Femur (tissue), 1 donor: Measurements from ENCODE around the gene SMARCD2.
"Not testable (repeated sequence)": the region's sequence is repeated elsewhere in the genome, so short reads cannot be mapped to it uniquely, and the experiment has no call there.

ENCODE experiments used
- DNase-seq: peaks from one replicate; pipeline ENCODE4 v3.0.0-alpha.2; 2017

Gene SMARCD2

GRCh38 chr17:63798572-63799106, 43.8 kb downstream of the SMARCD2 start:
- DNase-seq, result no peak

DNA sequence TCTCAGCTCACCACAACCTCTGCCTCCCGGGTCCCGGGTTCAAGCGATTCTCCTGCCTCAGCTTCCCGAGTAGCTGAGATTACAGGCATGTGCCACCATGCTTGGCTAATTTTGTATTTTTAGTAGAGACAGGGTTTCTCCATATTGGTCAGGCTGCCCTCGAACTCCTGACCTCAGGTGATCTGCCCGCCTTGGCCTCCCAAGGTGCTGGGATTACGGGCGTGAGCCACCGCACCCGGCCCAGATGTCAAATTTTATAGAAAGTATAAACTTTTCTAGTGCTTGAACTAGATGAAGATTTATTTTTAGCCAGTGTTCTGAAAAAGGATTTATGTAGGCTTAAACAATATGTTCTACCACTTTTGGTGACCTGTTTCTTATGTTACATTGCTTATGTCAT, 46.1 kb downstream of the SMARCD2 start:
- DNase-seq, result not testable (repeated sequence)

DNA sequence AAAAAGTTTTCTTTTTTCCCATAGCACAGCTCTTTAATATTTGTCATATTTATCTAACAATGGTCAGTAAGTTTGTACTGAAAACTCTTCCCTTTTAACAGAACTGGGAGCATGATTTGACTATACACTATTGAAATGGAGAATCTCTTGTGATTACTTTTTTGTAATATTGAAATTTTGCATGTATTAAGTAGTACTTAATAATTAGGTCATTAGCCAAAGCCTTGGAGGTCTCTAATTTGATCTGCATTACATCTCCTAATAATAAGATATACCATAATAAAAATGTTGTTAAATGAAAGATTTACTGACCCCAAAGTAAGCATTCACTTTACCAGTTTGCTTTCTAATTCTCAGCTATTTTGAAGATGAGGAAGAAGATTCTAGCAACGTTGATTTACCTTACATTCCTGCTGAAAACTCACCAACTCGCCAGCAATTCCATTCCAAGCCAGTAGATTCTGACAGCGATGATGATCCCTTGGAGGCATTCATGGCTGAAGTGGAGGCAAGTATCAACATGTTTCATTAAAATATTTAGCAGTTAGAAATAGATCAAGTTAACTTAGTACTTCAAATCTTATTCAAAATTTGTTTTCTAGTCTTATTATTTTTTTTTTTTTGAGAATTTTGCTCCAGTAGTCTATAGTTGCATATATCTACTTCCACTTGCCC, 50.3 kb downstream of the SMARCD2 start:
- DNase-seq, result no peak

DNA sequence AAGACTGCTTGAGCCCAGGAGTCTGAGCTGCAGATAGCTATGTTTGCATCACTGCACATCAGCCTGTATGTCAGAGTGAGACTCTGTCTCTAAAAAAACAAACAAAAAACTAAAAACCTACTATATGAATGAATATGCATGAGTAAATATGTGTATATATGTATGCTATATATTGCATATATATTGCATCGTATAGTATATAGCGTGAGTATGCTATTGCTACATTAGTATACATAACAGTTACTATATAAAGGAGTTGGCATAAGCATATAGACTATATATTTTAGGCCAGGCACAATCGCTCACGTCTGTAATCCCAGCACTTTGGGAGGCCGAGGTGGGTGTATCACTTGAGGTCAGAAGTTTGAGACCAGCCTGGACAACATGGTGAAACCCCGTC, 52.4 kb downstream of the SMARCD2 start:
- no peak for DNase-seq

DNA sequence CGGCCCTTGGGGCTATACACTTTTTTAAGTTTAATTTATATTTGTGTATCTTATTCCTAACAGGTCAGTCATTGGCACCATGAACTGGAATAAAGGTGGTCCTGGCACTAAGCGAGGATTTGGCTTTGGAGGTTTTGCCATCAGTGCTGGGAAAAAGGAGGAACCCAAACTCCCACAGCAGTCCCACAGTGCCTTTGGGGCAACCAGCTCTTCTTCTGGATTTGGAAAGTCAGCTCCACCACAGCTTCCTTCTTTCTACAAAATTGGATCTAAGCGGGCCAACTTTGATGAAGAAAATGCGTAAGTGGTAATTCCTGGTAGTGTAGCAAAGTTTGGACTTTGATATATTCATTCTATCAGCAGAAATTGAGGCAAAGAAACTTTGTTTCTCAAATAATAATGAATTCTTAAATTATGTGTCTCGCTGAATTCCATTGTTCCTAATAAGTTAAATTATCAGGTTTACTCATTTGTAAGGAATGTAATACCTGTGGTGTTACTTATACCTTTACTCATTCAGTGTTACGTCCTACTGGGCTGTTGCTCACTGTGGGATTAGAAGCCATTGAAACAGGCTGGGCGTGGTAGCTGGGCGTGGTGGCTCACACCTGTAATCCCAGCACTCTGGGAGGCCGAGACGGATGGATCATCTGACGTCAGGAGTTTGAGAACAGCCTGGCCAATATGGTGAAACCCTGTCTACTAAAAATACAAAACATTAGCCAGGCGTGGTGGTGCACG, 55.3 kb downstream of the SMARCD2 start:
- no peak for DNase-seq

- no peak for DNase-seq
Measured at GRCh38 chr17:63786117-63786516, 56.4 kb downstream of the SMARCD2 start.

DNA sequence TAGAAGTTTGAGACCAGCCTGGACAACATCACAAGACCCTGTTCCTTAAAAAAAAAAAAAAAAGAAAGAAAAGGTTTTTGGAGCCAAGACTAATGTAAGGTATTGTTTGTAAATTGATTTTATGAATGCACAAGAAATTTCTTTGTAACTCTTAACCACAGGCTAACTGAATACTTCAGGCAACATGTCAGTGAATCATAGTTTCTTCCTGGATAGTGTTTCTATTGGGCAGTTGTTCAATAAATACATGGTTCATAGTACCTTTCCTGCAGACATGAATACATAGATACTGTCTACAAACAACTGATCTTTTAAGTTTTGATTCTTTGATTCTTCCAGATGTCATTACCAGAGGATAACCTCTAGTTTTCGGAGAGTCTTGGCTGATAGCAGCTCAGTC, 56.9 kb downstream of the SMARCD2 start:
- no peak for DNase-seq

DNA sequence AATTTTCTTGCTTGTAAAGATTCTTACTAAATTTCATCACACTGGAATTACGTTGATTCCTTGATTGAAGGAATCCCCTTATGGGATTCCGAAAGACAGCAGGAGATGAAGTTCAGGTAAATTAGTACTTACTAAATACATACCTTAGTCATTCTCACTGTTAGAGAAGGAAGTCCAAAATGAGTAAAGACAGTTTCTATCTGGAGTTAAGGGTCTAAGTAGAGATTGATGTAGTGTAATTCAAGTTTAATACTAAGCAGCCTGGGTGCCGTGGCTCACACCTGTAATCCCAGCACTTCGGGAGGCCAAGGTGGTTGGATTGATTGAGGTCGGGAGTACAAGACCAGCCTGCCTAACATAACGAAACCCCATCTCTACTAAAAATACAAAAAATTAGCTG, 59.0 kb downstream of the SMARCD2 start:
- DNase-seq, result no peak
